SU-DHL-6 (cell line): ENCODE measurements around the gene KLF4.

ENCODE experiments used
- H2AFZ ChIP-seq: fragments of 200-600 bp; sonication (generic); 2 replicates; pipeline ENCODE4 v1.6.1; 2014; ENCODE audit warnings: low read depth, mild to moderate bottlenecking, moderate library complexity, mixed read lengths, antibody characterized with exemption, low read length; ENCODE audit not compliant: severe bottlenecking
- H3F3A ChIP-seq: fragments of 200-600 bp; shearing (Covaris generic); 2 replicates; pipeline ENCODE4 v1.6.0; 2016; ENCODE audit warnings: antibody characterized with exemption, mild to moderate bottlenecking; ENCODE audit not compliant: insufficient read depth
- H3K27ac ChIP-seq: fragments of 200-600 bp; sonication (generic); 2 replicates; pipeline ENCODE4 v1.5.1; 2016; ENCODE audit warnings: low read depth, mild to moderate bottlenecking, low read length, moderate library complexity, mixed read lengths
- H3K27me3 ChIP-seq: fragments of 200-600 bp; sonication (generic), shearing (Covaris generic); 2 replicates; pipeline ENCODE4 v1.6.0; 2014; ENCODE audit warnings: mild to moderate bottlenecking, low read length
- H3K36me3 ChIP-seq: fragments of 200-600 bp; sonication (generic); 2 replicates; pipeline ENCODE4 v1.6.1; 2014; ENCODE audit warnings: mild to moderate bottlenecking, low read length, mixed read lengths
- H3K4me2 ChIP-seq: fragments of 300-600, 200-600 bp; shearing (Covaris generic), sonication (generic); 2 replicates; pipeline ENCODE4 v1.6.0; 2014; ENCODE audit warnings: low read length, low read depth, mild to moderate bottlenecking; ENCODE audit not compliant: poor library complexity, severe bottlenecking
- H3K4me3 ChIP-seq: fragments of 200-600 bp; sonication (generic); 2 replicates; pipeline ENCODE4 v1.5.1; 2014; ENCODE audit warnings: antibody characterized with exemption, low read length, mild to moderate bottlenecking, mixed read lengths; ENCODE audit not compliant: insufficient read depth, poor library complexity, severe bottlenecking
- H3K79me2 ChIP-seq: fragments of 200-600 bp; sonication (generic); 2 replicates; pipeline ENCODE4 v1.6.1; 2014; ENCODE audit warnings: mild to moderate bottlenecking, low read length, moderate library complexity; ENCODE audit not compliant: insufficient read depth
- H3K9ac ChIP-seq: fragments of 200-600 bp; sonication (generic); 2 replicates; pipeline ENCODE4 v1.7.0; 2014; ENCODE audit warnings: mild to moderate bottlenecking, low read length
- H3K9me2 ChIP-seq: fragments of 200-600 bp; sonication (generic); replicated peaks from 2 replicates; pipeline ENCODE4 v1.6.1; 2014; ENCODE audit warnings: low read length; ENCODE audit not compliant: insufficient read depth
- H3K9me3 ChIP-seq: fragments of 200-600 bp; sonication (generic); 2 replicates; pipeline ENCODE4 v1.6.1; 2014; ENCODE audit warnings: low read length, mixed read lengths; ENCODE audit not compliant: insufficient read depth
- H4K20me1 ChIP-seq: fragments of 200-600 bp; sonication (generic); 2 replicates; pipeline ENCODE4 v1.6.1; 2014; ENCODE audit warnings: low read depth, mild to moderate bottlenecking, antibody characterized with exemption, low read length, moderate library complexity, mixed read lengths
- CTCF ChIP-seq: fragments of 200-600 bp; sonication (generic); IDR thresholded peaks from one replicate; pipeline ENCODE4 v1.5.1; 2017; ENCODE audit warnings: antibody characterized with exemption, mild to moderate bottlenecking, low read length, moderate library complexity; ENCODE audit not compliant: insufficient read depth, poor library complexity, severe bottlenecking
- EZH2phosphoT487 ChIP-seq: fragments of 200-600 bp; sonication (generic), shearing (Covaris generic); conservative IDR thresholded peaks from 2 replicates; pipeline ENCODE4 v1.6.1; 2018; ENCODE audit warnings: mild to moderate bottlenecking, antibody characterized with exemption, low read length, moderate library complexity, mixed read lengths

Gene KLF4

GRCh38 chr9:107455425-107456135 lies 34.0 kb downstream of the KLF4 start:
- Histone ChIP-seq H2AFZ (no peak overlapping the region), H4K20me1 (no peaks in the 10 kb centered on the region), H3K4me3 (no peak overlapping the region), H3K36me3 (no peaks in the 10 kb centered on the region), H3K27ac (no peak overlapping the region), H3K9me2 (no peaks in the 10 kb centered on the region), H3K79me2 (no peaks in the 10 kb centered on the region), H3K9me3 (no peaks in the 10 kb centered on the region), H3K4me2 (no peak overlapping the region), H3K9ac (no peak overlapping the region), H3K27me3 (no peaks in the 10 kb centered on the region), H3F3A (no peaks in the 10 kb centered on the region)
- TF ChIP-seq EZH2phosphoT487 (no peak), CTCF (no peak)

- Histone ChIP-seq H3K27ac (no peak overlapping the region), H2AFZ (no peak overlapping the region), H3K9me2 (no peaks in the 10 kb centered on the region), H4K20me1 (no peaks in the 10 kb centered on the region), H3K9me3 (no peaks in the 10 kb centered on the region), H3F3A (no peaks in the 10 kb centered on the region), H3K9ac (no peak overlapping the region), H3K79me2 (no peaks in the 10 kb centered on the region), H3K36me3 (no peaks in the 10 kb centered on the region), H3K4me2 (no peak overlapping the region), H3K27me3 (no peaks in the 10 kb centered on the region), H3K4me3 (no peak overlapping the region)
- TF ChIP-seq EZH2phosphoT487 (no peak), CTCF (no peak)
Observed at GRCh38 chr9:107453479-107453878, 36.1 kb downstream of the KLF4 start.

GRCh38 chr9:107447834-107448233 lies 41.7 kb downstream of the KLF4 start:
- TF ChIP-seq EZH2phosphoT487 (no peak), CTCF (no peak)
- Histone ChIP-seq H3F3A (no peaks in the 10 kb centered on the region), H3K36me3 (no peaks in the 10 kb centered on the region), H3K9ac (no peak overlapping the region), H3K27ac (no peak overlapping the region), H3K27me3 (no peaks in the 10 kb centered on the region), H3K9me2 (no peaks in the 10 kb centered on the region), H3K9me3 (no peaks in the 10 kb centered on the region), H3K79me2 (no peaks in the 10 kb centered on the region), H3K4me2 (no peak overlapping the region), H3K4me3 (no peak overlapping the region), H2AFZ (no peak overlapping the region), H4K20me1 (no peaks in the 10 kb centered on the region)
